Stomach (tissue), 4 donors: ENCODE measurements around the gene TMEM208.

Experiments used
- EP300 ChIP-seq: sonication (generic); formaldehyde crosslinking; IDR thresholded peaks from one replicate; pipeline ENCODE4 v1.6.1; 2017; ENCODE audit warnings: antibody characterized with exemption
- POLR2A ChIP-seq, 4 donors: fragments of 450-650 bp; IDR thresholded peaks; one replicate each; pipeline ENCODE4 v1.6.1; 2016; ENCODE audit warnings: antibody characterized with exemption in 4 of 4, control low read depth in 2 of 4, mild to moderate bottlenecking in 1 of 4, moderate library complexity in 1 of 4

DNA sequence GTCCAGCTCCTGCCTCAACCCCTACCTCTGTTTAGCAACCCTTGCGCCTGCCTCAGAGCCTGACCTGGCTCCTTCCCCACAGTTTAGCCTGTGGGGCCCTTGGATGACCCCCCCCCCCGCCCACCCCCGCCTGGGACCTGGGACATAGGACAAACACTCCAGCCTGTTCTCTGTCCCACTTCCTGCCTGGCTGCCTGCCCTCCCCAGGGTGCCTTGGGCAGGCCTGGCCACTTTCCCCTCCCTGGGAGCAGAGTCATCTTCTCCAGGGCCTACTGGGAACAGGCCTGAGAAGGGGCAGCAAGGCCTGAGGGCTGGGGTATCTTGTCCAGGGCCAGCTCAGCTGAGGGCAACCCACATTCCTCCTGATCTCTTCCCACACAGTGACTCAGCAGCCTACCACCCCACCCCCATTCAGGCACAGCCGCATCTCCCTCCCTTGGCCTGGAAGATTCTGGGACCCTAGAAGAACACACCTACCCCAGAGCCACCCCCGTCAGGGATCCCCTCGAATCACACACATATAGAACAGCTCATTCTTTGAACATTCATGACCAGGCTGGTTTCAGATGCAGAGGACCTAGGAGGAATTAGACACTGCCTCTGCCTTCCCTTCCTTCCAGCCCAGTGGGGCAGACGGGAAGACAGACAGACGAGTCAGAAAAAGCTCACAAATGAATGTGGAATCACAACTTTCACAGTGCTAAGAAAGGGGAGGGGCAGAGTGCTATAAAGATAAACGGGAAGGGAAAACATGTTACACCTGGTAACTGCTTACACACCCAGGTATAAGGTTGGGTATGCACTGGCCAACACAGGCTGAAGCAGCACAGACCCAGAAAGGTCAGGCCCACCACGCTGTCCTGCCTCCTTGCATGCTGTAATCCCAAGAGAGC, 14.3 kb downstream of the TMEM208 start:
- no peak for TF ChIP-seq POLR2A (IDR thresholded peaks at IDR 0.05)
- no peak for TF ChIP-seq EP300
